Measurements from ENCODE around the gene UBB.

- TF ChIP-seq CTCF (IDR thresholded peaks at IDR 0.05; ENCODE audit: borderline replicate concordance, extremely low read depth, low read length, poor library complexity, severe bottlenecking) (no peak), EZH2 (IDR thresholded peaks at IDR 0.05; ENCODE audit: borderline replicate concordance, low read depth, low read length, severe bottlenecking) (no peak)
Measured at GRCh38 chr17:16342979-16343378, 37.9 kb upstream of the UBB start.
